HEK293 (cell line): ENCODE results near the gene PMEL.

Experiments used
- CTCF ChIP-seq: fragments of 450-650 bp; formaldehyde crosslinking; IDR thresholded peaks from 2 replicates; pipeline ENCODE4 v1.5.1; 2016; ENCODE audit warnings: missing biosample characterization, missing genetic modification characterization
- KLF1 ChIP-seq: fragments of 450-650 bp; formaldehyde crosslinking; IDR thresholded peaks from 2 replicates; pipeline ENCODE4 v1.5.1; 2016; ENCODE audit warnings: missing biosample characterization, missing genetic modification characterization
- ZFHX2 ChIP-seq: fragments of 450-650 bp; formaldehyde crosslinking; conservative IDR thresholded peaks from 2 replicates; pipeline ENCODE4 v1.5.1; 2016; ENCODE audit warnings: missing biosample characterization, missing genetic modification characterization
- ZNF146 ChIP-seq: fragments of 450-650 bp; formaldehyde crosslinking; IDR thresholded peaks from 2 replicates; pipeline ENCODE4 v1.5.1; 2016; ENCODE audit warnings: missing biosample characterization, missing genetic modification characterization
- ZNF311 ChIP-seq: fragments of 450-650 bp; formaldehyde crosslinking; IDR thresholded peaks from 2 replicates; pipeline ENCODE4 v1.5.1; 2017; ENCODE audit warnings: missing biosample characterization, missing genetic modification characterization, borderline replicate concordance
- ZSCAN5A ChIP-seq: fragments of 450-650 bp; formaldehyde crosslinking; IDR thresholded peaks from 2 replicates; pipeline ENCODE4 v1.5.1; 2016; ENCODE audit warnings: missing biosample characterization, missing genetic modification characterization

- TF ChIP-seq CTCF (tag by site-specific recombination): no peak
- TF ChIP-seq KLF1 (tag by site-specific recombination): no peak
- no peak for TF ChIP-seq ZFHX2 (tag by site-specific recombination)
- TF ChIP-seq ZSCAN5A (tag by site-specific recombination): no peak
- TF ChIP-seq ZNF311 (tag by site-specific recombination): no peak
- TF ChIP-seq ZNF146 (tag by site-specific recombination): no peak
Observed at GRCh38 chr12:55969356-55969755, 3.5 kb upstream of the PMEL start.
